ENCODE data around the gene HDAC1. TPM values are rescaled to one million over a fixed set of nuclear protein-coding genes. Genes with fewer than 3 reads are reported as not detected.
A peak's percentile ranks its signal among the peaks of the same experiment; 100 is the strongest.

HDAC1 gene
- total and polyA plus RNA-seq, 2 of the 13 experiments (the other 11 are each of a cell fraction or from before 2014, with no cell fraction given), result 93.5 to 189 TPM

GRCh38 chr1:32247983-32248889 is 43.6 kb upstream of the HDAC1 start:
- FAIRE-seq, result no peak
- peak; percentile 59 for DNase-seq (ENCODE audit: low spot score)
- Histone ChIP-seq H4K20me1 (ENCODE audit: insufficient read depth, low read length) (no peaks in the 10 kb centered on the region), H3K79me2 (ENCODE audit: insufficient read depth, low read length) (no peaks in the 10 kb centered on the region), H3K4me2 (ENCODE audit: low read depth, low read length) (peak overlapping the region; percentile 72), H3K36me3 (replicated peaks in 1 of 2; ENCODE audit: control insufficient read depth in 1 of 2, insufficient read depth in 2 of 2, low read length in 2 of 2) (no peaks in the 10 kb centered on the region), H3K27me3 (ENCODE audit: control insufficient read depth in 1 of 2, insufficient read depth in 2 of 2, low read length in 2 of 2) (no peaks in the 10 kb centered on the region), H3K27ac (ENCODE audit: extremely low read length, insufficient read depth, low read length) (no peak overlapping the region), H2AFZ (ENCODE audit: low read length) (no peak overlapping the region), H3K9me3 (ENCODE audit: low read length) (no peaks in the 10 kb centered on the region), H3K4me1 (ENCODE audit: insufficient read depth, low read length) (peaks cover 83% of the 10 kb centered on the region), H3K4me3 (replicated peaks in 1 of 3; ENCODE audit: insufficient read depth in 1 of 3, low read depth in 2 of 3, low read length in 3 of 3) (peak overlapping the region in 2 of 3 experiments; percentile 8 to 58; a peak in 2 of 6 replicates), H3K9ac (ENCODE audit: insufficient read depth, low read depth, low read length) (peak overlapping the region; percentile 45; the same call in 1 of the 2 replicates)
- WGBS (ENCODE audit: low lambda C conversion rate), result 52% methylated on average over 3 of the region's 31 CpGs
- BruUV-seq (replicated peaks), result no TSS peak
- ChIA-PET CTCF (ENCODE audit: low intra/inter-chr PET ratio, low total read pairs) (interaction anchor here (1.0 to 1.3 kb wide), 2 partner anchors 32 to 68 kb away, joined by 3 to 8 read pairs; no protein-coding TSS in a partner anchor), POLR2A (interaction anchor here (0.7 to 7.1 kb wide), 11 partner anchors 11 to 464 kb away, joined by 3 to 48 read pairs (median 8); partner anchors contain the start of genes BSDC1, HDAC1, MARCKSL1 and TXLNA)
- intact Hi-C loops (cut with micrococcal nuclease; ENCODE audit: unreplicated experiment) (loop anchor here (1.0 kb wide), 1 partner anchor 42 kb away; no protein-coding TSS in a partner anchor), in situ Hi-C loops (cut with HindIII; ENCODE audit: extremely low pct_ligation_motif_present, low pct_unique_long_range_greater_than_20kb) (no loop called here)
- peak; percentile 71 for ATAC-seq
- TF ChIP-seq ZNF577 (CRISPR knock-in tag; IDR thresholded peaks at IDR 0.05; ENCODE audit: borderline replicate concordance, low read depth) (no peak), HNRNPLL (IDR thresholded peaks at IDR 0.05; ENCODE audit: low read depth, low read length, poor library complexity, severe bottlenecking) (peak; percentile 81), PLSCR1 (CRISPR knock-in tag; IDR thresholded peaks at IDR 0.05; ENCODE audit: borderline replicate concordance) (no peak), KDM2A (CRISPR knock-in tag; IDR thresholded peaks at IDR 0.05; ENCODE audit: borderline replicate concordance, low read depth) (peak; percentile 76; the same call in 1 of the 2 replicates), NR2F6 (IDR thresholded peaks at IDR 0.05) (no peak), NR2F6 (CRISPR knock-in tag; IDR thresholded peaks at IDR 0.05) (peak; percentile 60; the same call in 1 of the 2 replicates), ZNF441 (CRISPR knock-in tag; IDR thresholded peaks at IDR 0.05; ENCODE audit: borderline replicate concordance) (0 out of 2 replicates have a peak, but pooled peaks have one; percentile 38), ZNF660 (CRISPR knock-in tag; IDR thresholded peaks at IDR 0.05; ENCODE audit: borderline replicate concordance, low read depth) (no peak), ELF4 (CRISPR knock-in tag; IDR thresholded peaks at IDR 0.05; ENCODE audit: borderline replicate concordance) (no peak), ZNF543 (CRISPR knock-in tag; IDR thresholded peaks at IDR 0.05) (no peak), GATAD1 (CRISPR knock-in tag; IDR thresholded peaks at IDR 0.05) (peak; percentile 27; the same call in 1 of the 2 replicates), ZNF251 (CRISPR knock-in tag; IDR thresholded peaks at IDR 0.05) (no peak), ZNF776 (CRISPR knock-in tag; IDR thresholded peaks at IDR 0.05) (no peak), FOXA1 (IDR thresholded peaks at IDR 0.05) (no peak), FOXA1 (CRISPR knock-in tag; IDR thresholded peaks at IDR 0.05) (no peak), SAFB2 (CRISPR knock-in tag; IDR thresholded peaks at IDR 0.05; ENCODE audit: borderline replicate concordance, low read depth) (no peak), AKNA (CRISPR knock-in tag; IDR thresholded peaks at IDR 0.05; ENCODE audit: borderline replicate concordance) (no peak)

All from HepG2 (cell line).